MCF 10A (cell line): ENCODE measurements around the gene SPOCK1. TPM values are rescaled to one million over a fixed set of nuclear protein-coding genes. Genes with fewer than 3 reads are reported as not detected.

Source experiments
- BruUV-seq: library from RNA; stranded (reverse); fragments of 400-500 nt; replicated peaks from 2 replicates; lab custom pipeline; 2021; lab: Mats Ljungman, UMichigan
- CTCF ChIA-PET: fragments of 300-600 bp; sonication (Branson Sonifier 250); formaldehyde crosslinking; extraction: SDS; loops from one replicate; lab custom pipeline; 2021; ENCODE audit warnings: antibody characterized with exemption, inconsistent platforms; lab: Yijun Ruan, JAX
- POLR2A ChIA-PET: fragments of 300-600, 350-650 bp; sonication (Branson Sonifier 250); formaldehyde crosslinking; extraction: SDS; loops from one replicate; lab custom pipeline; 2020; ENCODE audit warnings: antibody characterized with exemption, inconsistent platforms; lab: Yijun Ruan, JAX
- DNase-seq: peaks from one replicate; pipeline ENCODE4 v3.0.0-alpha.2; 2018; ENCODE audit not compliant: unreplicated experiment
- H3K27ac Mint-ChIP-seq: one replicate; pipeline ENCODE4 v1.8.0; 2022; ENCODE audit warnings: mild to moderate bottlenecking, low read depth, mixed read lengths; ENCODE audit not compliant: unreplicated experiment
- H3K27me3 Mint-ChIP-seq: one replicate; pipeline ENCODE4 v1.8.0; 2022; ENCODE audit warnings: mixed read lengths; ENCODE audit not compliant: insufficient read depth, unreplicated experiment
- H3K36me3 Mint-ChIP-seq: one replicate; pipeline ENCODE4 v1.8.0; 2022; ENCODE audit warnings: mild to moderate bottlenecking, moderate library complexity, mixed read lengths; ENCODE audit not compliant: insufficient read depth, unreplicated experiment
- H3K4me1 Mint-ChIP-seq: one replicate; pipeline ENCODE4 v1.8.0; 2022; ENCODE audit warnings: mixed read lengths; ENCODE audit not compliant: insufficient read depth, unreplicated experiment
- H3K4me3 Mint-ChIP-seq: one replicate; pipeline ENCODE4 v1.8.0; 2022; ENCODE audit warnings: mild to moderate bottlenecking, moderate library complexity, mixed read lengths; ENCODE audit not compliant: unreplicated experiment
- H3K9me3 Mint-ChIP-seq: one replicate; pipeline ENCODE4 v1.8.0; 2022; ENCODE audit warnings: mixed read lengths; ENCODE audit not compliant: unreplicated experiment
- intact Hi-C: fragments of 100-400 bp; cut with micrococcal nuclease; formaldehyde crosslinking; loops from 2 replicates; pipeline ENCODE4 v1.14.1; 2022
- total RNA-seq: library from RNA; stranded (reverse); gene quantifications from 2 replicates; pipeline ENCODE4 v1.2.3, GENCODE V29; 2022
- TF ChIP-seq, protein P1 (sequence below): fragments of 200-600 bp; IDR thresholded peaks from one replicate; pipeline ENCODE4 v1.8.0; 2022; ENCODE audit warnings: antibody characterized with exemption, mild to moderate bottlenecking; ENCODE audit not compliant: unreplicated experiment

SPOCK1 gene
- total RNA-seq, 1 experiment from 2014 or later: 34.3 TPM

DNA sequence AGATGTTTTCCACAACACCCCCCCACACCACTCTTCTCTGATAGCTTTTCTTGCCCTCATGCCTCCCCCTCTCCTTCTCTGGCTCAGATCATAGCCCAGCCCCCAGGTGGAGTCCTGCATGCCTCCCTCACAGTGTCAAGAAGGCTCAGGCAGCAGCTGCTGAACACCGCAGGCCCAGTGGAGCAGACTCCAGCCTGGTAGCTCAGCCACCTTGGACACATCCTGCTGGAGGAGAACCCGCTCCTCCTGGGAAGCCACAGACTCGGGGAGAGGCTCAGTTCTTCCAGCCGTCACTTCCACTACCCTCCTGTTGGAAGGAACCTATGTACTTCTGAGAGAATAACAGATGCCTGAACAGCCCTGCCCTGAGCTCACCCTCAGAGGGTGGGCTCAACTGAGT, 143.4 kb downstream of the SPOCK1 start:
- intact Hi-C loops: no loop called here
- CTCF ChIA-PET: interaction anchor here (0.6 to 3.5 kb wide), 4 partner anchors 10 to 142 kb away, joined by 3 to 20 read pairs (median 4); no protein-coding TSS in a partner anchor
- H3K36me3 Mint-ChIP-seq: no peaks in the 10 kb centered on the region

DNA sequence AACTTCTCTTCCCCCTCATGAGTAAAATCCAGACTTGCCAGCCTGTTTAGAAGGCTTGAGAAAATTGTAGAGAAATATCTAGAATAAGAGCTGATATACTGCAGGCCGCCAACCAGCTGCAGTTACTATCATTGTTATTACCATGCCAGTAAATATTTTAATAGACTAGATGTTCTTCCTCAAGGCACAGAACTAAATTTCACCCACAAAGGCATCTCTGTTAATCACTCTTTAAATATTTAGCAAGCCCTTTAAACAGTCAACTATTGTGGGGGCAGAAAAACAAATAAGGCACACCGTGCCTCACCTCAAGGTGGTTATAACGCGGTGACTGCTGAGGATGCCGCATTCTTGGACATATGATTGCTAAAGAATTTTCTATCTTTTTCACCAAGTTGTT, 147.0 kb downstream of the SPOCK1 start:
- Mint-ChIP-seq H3K27me3 (no peaks in the 10 kb centered on the region), H3K36me3 (no peaks in the 10 kb centered on the region), H3K4me1 (no peaks in the 10 kb centered on the region), H3K4me3 (no peak overlapping the region), H3K9me3 (no peaks in the 10 kb centered on the region), H3K27ac (no peak overlapping the region)
- no TSS peak for BruUV-seq
- POLR2A ChIA-PET: interaction anchor here (0.6 kb wide), 1 partner anchor 84 kb away, joined by 3 read pairs; no protein-coding TSS in a partner anchor
- intact Hi-C loops: no loop called here
- TF ChIP-seq, protein P1, sequence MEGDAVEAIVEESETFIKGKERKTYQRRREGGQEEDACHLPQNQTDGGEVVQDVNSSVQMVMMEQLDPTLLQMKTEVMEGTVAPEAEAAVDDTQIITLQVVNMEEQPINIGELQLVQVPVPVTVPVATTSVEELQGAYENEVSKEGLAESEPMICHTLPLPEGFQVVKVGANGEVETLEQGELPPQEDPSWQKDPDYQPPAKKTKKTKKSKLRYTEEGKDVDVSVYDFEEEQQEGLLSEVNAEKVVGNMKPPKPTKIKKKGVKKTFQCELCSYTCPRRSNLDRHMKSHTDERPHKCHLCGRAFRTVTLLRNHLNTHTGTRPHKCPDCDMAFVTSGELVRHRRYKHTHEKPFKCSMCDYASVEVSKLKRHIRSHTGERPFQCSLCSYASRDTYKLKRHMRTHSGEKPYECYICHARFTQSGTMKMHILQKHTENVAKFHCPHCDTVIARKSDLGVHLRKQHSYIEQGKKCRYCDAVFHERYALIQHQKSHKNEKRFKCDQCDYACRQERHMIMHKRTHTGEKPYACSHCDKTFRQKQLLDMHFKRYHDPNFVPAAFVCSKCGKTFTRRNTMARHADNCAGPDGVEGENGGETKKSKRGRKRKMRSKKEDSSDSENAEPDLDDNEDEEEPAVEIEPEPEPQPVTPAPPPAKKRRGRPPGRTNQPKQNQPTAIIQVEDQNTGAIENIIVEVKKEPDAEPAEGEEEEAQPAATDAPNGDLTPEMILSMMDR: no peak
- CTCF ChIA-PET: interaction anchor here (0.6 to 1.7 kb wide), 8 partner anchors 12 to 1222 kb away, joined by 3 to 10 read pairs (median 5); partner anchors contain the start of gene SPOCK1
- no peak for DNase-seq

More for the DNA sequence above, 143.4 kb downstream of the SPOCK1 start:
- TF ChIP-seq, protein P1: no peak
- no peak overlapping the region for H3K27ac Mint-ChIP-seq
- no peaks in the 10 kb centered on the region for H3K27me3 Mint-ChIP-seq
- H3K9me3 Mint-ChIP-seq: no peaks in the 10 kb centered on the region
- no peak for DNase-seq
- no peak overlapping the region for H3K4me3 Mint-ChIP-seq
- H3K4me1 Mint-ChIP-seq: no peaks in the 10 kb centered on the region
- BruUV-seq: no TSS peak
- POLR2A ChIA-PET: interaction anchor here (1.1 kb wide), 1 partner anchor 32 kb away, joined by 4 read pairs; no protein-coding TSS in a partner anchor

DNA sequence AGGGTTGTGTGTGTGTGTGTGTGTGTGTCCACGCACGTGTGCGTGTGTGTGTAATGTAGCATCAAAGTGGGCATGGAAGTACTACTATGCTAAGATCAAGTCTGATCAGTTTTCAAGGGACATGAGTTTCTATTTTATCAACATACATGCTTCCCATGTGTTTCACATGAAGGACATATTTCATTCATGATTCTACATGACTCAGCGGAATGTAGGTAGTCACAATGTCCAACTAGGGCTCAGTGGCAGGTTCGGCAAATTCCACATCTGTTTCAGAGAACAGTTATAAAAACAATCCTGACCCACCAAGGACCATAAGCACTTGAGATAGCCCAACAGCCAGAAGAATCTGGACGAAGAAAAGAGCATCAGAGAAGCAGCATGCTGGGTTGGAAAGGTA, 148.3 kb downstream of the SPOCK1 start:
- Mint-ChIP-seq H3K27me3 (no peaks in the 10 kb centered on the region), H3K4me1 (no peaks in the 10 kb centered on the region), H3K36me3 (no peaks in the 10 kb centered on the region), H3K27ac (no peak overlapping the region), H3K4me3 (no peak overlapping the region), H3K9me3 (no peaks in the 10 kb centered on the region)
- intact Hi-C loops: no loop called here
- no peak for DNase-seq
- POLR2A ChIA-PET: no interaction called here
- CTCF ChIA-PET: interaction anchor here (0.5 to 10.3 kb wide), 4 partner anchors 15 to 150 kb away, joined by 3 to 105 read pairs (median 5); partner anchors contain the start of gene SPOCK1
- TF ChIP-seq, protein P1: no peak
- no TSS peak for BruUV-seq

DNA sequence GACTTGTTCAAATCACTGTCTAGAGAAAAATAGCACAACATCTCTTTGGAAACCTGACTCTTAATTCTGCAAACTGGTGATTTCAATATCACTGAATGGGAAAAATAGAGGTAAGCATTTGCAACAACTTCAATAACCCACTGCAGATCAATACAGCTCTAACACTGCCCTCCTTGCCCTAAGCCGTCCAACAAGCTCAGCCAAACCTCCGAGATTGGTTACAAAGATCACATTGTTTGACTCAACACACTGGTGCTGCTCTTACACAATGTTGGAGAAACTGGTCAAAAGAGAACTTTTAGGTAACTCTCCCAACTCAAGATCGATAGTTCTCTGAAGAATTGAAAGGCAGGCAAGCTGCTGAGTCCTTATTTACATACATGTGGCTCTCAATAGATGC, 150.4 kb downstream of the SPOCK1 start:
- intact Hi-C loops: no loop called here
- no peaks in the 10 kb centered on the region for H3K4me1 Mint-ChIP-seq
- no peaks in the 10 kb centered on the region for H3K27me3 Mint-ChIP-seq
- CTCF ChIA-PET: interaction anchor here (0.6 to 10.3 kb wide), 5 partner anchors 13 to 1456 kb away, joined by 3 to 105 read pairs (median 4); partner anchors contain the start of gene SPOCK1
- TF ChIP-seq, protein P1: no peak
- no peak overlapping the region for H3K27ac Mint-ChIP-seq
- H3K36me3 Mint-ChIP-seq: no peaks in the 10 kb centered on the region
- POLR2A ChIA-PET: no interaction called here
- H3K4me3 Mint-ChIP-seq: no peak overlapping the region
- BruUV-seq: no TSS peak
- H3K9me3 Mint-ChIP-seq: no peaks in the 10 kb centered on the region
- DNase-seq: no peak
